ENCODE measurements around the gene NOMO2. TPM values are rescaled to one million over a fixed set of nuclear protein-coding genes. Genes with fewer than 3 reads are reported as not detected.

The NOMO2 gene
- total RNA-seq, 1 donor: 42.9 TPM

Other genes with a start within 250 kb of the NOMO2 start
- gene NPIPA8, start 225.4 kb downstream of the NOMO2 start, total RNA-seq: not detected
- gene RPS15A, start 228.2 kb upstream of the NOMO2 start, total RNA-seq: 3,138 TPM
- 255 TPM for gene ARL6IP1, start 239.5 kb upstream of the NOMO2 start, total RNA-seq

Data from mononuclear cell (primary cell).